ENCODE measurements around the gene GNRH2. TPM values are rescaled to one million over a fixed set of nuclear protein-coding genes. Genes with fewer than 3 reads are reported as not detected.
"Not testable (repeated sequence)": the region's sequence is repeated elsewhere in the genome, so short reads cannot be mapped to it uniquely, and the experiment has no call there.

GNRH2 gene
- total and polyA plus RNA-seq, 2 donors (not counting 3 experiments of a cell fraction or from before 2014, with no cell fraction given): 1.9 TPM; not detected in 1

DNA sequence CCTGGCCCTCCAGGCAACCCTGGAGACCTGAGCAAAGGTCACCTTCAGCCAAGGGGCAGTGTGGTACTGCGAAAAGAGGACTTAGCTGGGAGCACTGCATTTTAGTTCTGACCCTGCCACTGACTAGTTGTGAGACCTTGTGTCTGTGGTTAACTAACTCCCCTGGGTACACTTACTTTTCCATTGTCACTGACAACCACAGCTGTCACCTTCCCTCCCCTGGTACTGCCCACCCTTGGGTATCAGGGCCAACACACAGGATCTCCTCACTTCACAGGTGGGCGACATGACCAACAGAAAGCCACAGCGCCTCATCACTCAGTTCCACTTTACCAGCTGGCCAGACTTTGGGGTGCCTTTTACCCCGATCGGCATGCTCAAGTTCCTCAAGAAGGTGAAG is 21.6 kb upstream of the GNRH2 start:
- Histone ChIP-seq H2AFZ (ENCODE audit: low read depth, low read length) (no peak overlapping the region), H3K79me2 (ENCODE audit: control insufficient read depth, insufficient read depth, low read length) (no peaks in the 10 kb centered on the region), H3K9ac (replicated peaks; ENCODE audit: extremely low read depth, insufficient read depth, low read length) (no peak overlapping the region), H3K27me3 (ENCODE audit: control insufficient read depth in 2 of 2, insufficient read depth in 2 of 2, low read length in 2 of 2) (no peaks in the 10 kb centered on the region), H3K9me3 (replicated peaks; ENCODE audit: control insufficient read depth, insufficient read depth, low read length) (no peaks in the 10 kb centered on the region), H3K9me1 (replicated peaks; ENCODE audit: control insufficient read depth, extremely low read depth, insufficient read depth, low read length) (no peaks in the 10 kb centered on the region), H3K4me3 (replicated peaks in 1 of 3; ENCODE audit: insufficient read depth in 1 of 3, low read depth in 1 of 3, low read length in 3 of 3) (no peak overlapping the region), H3K36me3 (ENCODE audit: control insufficient read depth in 2 of 2, extremely low read depth in 1 of 2, insufficient read depth in 2 of 2, low read length in 2 of 2) (peaks cover 0 to 38% of the 10 kb centered on the region in 2 experiments), H4K20me1 (replicated peaks; ENCODE audit: control insufficient read depth, extremely low read depth, insufficient read depth, low read length) (no peaks in the 10 kb centered on the region), H3K4me2 (ENCODE audit: insufficient read depth, low read length) (no peak overlapping the region), H3K4me1 (ENCODE audit: control insufficient read depth, extremely low read depth, insufficient read depth, low read length) (no peaks in the 10 kb centered on the region), H3K27ac (ENCODE audit: insufficient read depth, low read depth, low read length) (no peak overlapping the region)
- intact Hi-C loops (cut with micrococcal nuclease): no loop called here
- CTCF ChIA-PET: no interaction called here
- POLR2A ChIA-PET: no interaction called here
- no TSS peak for BruUV-seq (replicated peaks)
- dilution Hi-C loops (cut with MboI; ENCODE audit: extremely low pct_ligation_motif_present, low sequenced_read_pairs): no loop called here
- TF ChIP-seq EZH2 (IDR thresholded peaks at IDR 0.05; ENCODE audit: borderline replicate concordance, low read depth, low read length, severe bottlenecking) (no peak), MYC (IDR thresholded peaks at IDR 0.05; ENCODE audit: low read depth, low read length) (no peak), JUN (IDR thresholded peaks at IDR 0.05; ENCODE audit: borderline replicate concordance, insufficient read depth, insufficient read length, low read depth) (no peak), POLR2AphosphoS5 (IDR thresholded peaks at IDR 0.05; ENCODE audit: insufficient read depth, low read depth, low read length) (no peak), POLR2A (IDR thresholded peaks at IDR 0.05; ENCODE audit: low read depth, low read length) (no peak), FOS (IDR thresholded peaks at IDR 0.05; ENCODE audit: borderline replicate concordance, insufficient read depth, low read length) (no peak), GATA2 (IDR thresholded peaks at IDR 0.05; ENCODE audit: insufficient read depth, insufficient read length, low read depth, low read length) (no peak)
- TF ChIP-seq, protein P1, sequence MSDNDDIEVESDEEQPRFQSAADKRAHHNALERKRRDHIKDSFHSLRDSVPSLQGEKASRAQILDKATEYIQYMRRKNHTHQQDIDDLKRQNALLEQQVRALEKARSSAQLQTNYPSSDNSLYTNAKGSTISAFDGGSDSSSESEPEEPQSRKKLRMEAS (IDR thresholded peaks at IDR 0.05; ENCODE audit: insufficient read depth, insufficient read length): no peak
- TF ChIP-seq, protein P2, sequence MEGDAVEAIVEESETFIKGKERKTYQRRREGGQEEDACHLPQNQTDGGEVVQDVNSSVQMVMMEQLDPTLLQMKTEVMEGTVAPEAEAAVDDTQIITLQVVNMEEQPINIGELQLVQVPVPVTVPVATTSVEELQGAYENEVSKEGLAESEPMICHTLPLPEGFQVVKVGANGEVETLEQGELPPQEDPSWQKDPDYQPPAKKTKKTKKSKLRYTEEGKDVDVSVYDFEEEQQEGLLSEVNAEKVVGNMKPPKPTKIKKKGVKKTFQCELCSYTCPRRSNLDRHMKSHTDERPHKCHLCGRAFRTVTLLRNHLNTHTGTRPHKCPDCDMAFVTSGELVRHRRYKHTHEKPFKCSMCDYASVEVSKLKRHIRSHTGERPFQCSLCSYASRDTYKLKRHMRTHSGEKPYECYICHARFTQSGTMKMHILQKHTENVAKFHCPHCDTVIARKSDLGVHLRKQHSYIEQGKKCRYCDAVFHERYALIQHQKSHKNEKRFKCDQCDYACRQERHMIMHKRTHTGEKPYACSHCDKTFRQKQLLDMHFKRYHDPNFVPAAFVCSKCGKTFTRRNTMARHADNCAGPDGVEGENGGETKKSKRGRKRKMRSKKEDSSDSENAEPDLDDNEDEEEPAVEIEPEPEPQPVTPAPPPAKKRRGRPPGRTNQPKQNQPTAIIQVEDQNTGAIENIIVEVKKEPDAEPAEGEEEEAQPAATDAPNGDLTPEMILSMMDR (IDR thresholded peaks at IDR 0.05; ENCODE audit: extremely low read depth in 1 of 2, insufficient read depth in 1 of 2, low read depth in 1 of 2, low read length in 2 of 2): no peak
- FAIRE-seq (no peak), DNase-seq (ENCODE audit: low read depth, low spot score) (no peak)

DNA sequence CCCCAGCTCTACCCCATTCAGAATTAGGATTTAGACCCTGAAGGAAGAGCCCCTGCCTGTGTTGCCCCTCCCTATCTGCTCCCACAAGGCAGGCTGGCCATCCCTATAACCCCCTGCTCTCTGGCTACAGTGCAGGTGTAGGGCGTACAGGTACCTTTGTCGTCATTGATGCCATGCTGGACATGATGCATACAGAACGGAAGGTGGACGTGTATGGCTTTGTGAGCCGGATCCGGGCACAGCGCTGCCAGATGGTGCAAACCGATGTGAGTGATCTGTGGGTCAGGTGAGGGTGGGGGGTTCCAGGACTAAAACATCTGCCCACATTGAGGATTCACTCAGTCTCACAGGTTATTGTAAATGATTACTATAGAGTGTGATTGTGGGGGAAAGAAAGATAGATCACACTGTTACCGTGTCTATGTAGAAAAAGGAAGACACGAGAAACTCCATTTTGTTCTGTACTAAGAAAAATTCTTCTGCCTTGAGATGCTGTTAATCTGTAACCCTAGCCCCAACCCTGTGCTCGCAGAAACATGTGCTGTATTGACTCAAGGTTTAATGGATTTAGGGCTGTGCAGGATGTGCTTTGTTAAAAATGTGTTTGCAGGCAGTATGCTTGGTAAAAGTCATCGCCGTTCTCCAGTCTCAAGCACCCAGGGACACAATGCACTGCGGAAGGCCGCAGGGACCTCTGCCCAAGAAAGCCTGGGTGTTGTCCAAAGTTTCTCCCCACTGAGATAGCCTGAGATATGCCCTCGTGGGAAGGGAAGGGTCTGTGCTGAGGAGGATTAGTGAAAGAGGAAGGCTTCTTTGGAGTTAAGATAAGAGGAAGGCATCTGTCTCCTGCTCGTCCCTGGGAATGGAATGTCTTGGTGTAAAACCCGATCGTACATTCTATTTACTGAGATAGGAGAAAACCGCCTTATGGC is 20.6 kb upstream of the GNRH2 start:
- H2AFZ ChIP-seq (ENCODE audit: low read depth, low read length); CTCF ChIA-PET; H3K27me3 ChIP-seq (ENCODE audit: control insufficient read depth in 2 of 2, insufficient read depth in 2 of 2, low read length in 2 of 2); H3K27ac ChIP-seq (ENCODE audit: insufficient read depth, low read depth, low read length); intact Hi-C loops (cut with micrococcal nuclease); dilution Hi-C loops (cut with MboI; ENCODE audit: extremely low pct_ligation_motif_present, low sequenced_read_pairs); BruUV-seq (replicated peaks); H4K20me1 ChIP-seq (replicated peaks; ENCODE audit: control insufficient read depth, extremely low read depth, insufficient read depth, low read length); H3K4me3 ChIP-seq (replicated peaks in 1 of 3; ENCODE audit: insufficient read depth in 1 of 3, low read depth in 1 of 3, low read length in 3 of 3); H3K9me3 ChIP-seq (replicated peaks; ENCODE audit: control insufficient read depth, insufficient read depth, low read length); H3K4me2 ChIP-seq (ENCODE audit: insufficient read depth, low read length); H3K9me1 ChIP-seq (replicated peaks; ENCODE audit: control insufficient read depth, extremely low read depth, insufficient read depth, low read length); DNase-seq (ENCODE audit: low read depth, low spot score); H3K79me2 ChIP-seq (ENCODE audit: control insufficient read depth, insufficient read depth, low read length); H3K9ac ChIP-seq (replicated peaks; ENCODE audit: extremely low read depth, insufficient read depth, low read length); FAIRE-seq; POLR2A ChIA-PET; H3K4me1 ChIP-seq (ENCODE audit: control insufficient read depth, extremely low read depth, insufficient read depth, low read length): not testable (repeated sequence)
- H3K36me3 ChIP-seq (ENCODE audit: control insufficient read depth in 2 of 2, extremely low read depth in 1 of 2, insufficient read depth in 2 of 2, low read length in 2 of 2): peaks cover 0 to 42% of the 10 kb centered on the region in 2 experiments
